ENCODE results near the gene KRTAP10-10.
"Not testable (repeated sequence)": the region's sequence is repeated elsewhere in the genome, so short reads cannot be mapped to it uniquely, and the experiment has no call there.

The KRTAP10-10 gene

GRCh38 chr21:44643741-44644310, 6.7 kb downstream of the KRTAP10-10 start:
- TF ChIP-seq CTCF (IDR thresholded peaks at IDR 0.05; ENCODE audit: low read depth, low read length, missing control alignments), result no peak
- DNase-seq (ENCODE audit: low read depth), result no peak
- no peak overlapping the region for H3K4me3 ChIP-seq (ENCODE audit: low read depth, low read length)

GRCh38 chr21:44644878-44645277, 7.7 kb downstream of the KRTAP10-10 start:
- TF ChIP-seq CTCF (IDR thresholded peaks at IDR 0.05; ENCODE audit: low read depth, low read length, missing control alignments), result no peak
- DNase-seq (ENCODE audit: low read depth), result no peak
- H3K4me3 ChIP-seq (ENCODE audit: low read depth, low read length), result no peak overlapping the region

DNA sequence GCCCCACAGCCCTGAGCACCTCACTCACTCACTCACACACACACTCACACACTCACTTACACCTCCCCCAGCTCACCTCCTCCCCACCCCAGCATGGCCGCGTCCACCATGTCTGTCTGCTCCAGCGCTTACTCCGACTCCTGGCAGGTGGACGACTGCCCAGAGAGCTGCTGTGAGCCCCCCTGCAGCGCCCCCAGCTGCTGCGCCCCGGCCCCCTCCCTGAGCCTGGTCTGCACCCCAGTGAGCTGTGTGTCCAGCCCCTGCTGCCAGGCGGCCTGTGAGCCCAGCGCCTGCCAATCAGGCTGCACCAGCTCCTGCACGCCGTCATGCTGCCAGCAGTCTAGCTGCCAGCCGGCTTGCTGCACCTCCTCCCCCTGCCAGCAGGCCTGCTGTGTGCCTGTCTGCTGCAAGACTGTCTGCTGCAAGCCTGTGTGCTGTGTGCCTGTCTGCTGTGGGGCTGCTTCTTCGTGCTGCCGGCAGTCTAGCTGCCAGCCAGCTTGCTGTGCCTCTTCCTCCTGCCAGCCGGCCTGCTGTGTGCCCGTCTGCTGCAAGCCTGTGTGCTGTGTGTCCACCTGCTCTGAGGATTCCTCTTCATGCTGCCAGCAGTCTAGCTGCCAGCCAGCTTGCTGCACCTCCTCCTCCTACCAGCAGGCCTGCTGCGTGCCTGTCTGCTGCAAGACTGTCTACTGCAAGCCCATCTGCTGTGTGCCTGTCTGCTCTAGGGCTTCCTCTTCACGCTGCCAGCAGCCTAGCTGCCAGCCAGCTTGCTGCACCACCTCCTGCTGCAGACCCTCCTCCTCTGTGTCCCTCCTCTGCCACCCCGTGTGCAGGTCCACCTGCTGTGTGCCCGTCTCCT, 9.4 kb downstream of the KRTAP10-10 start, which contains the start of gene KRTAP10-11:
KRTAP10-11 (plus strand) TSS at position 49 of the 856 bp plus-strand sequence; CDS start at position 94, 45 bp downstream.
- not testable (repeated sequence) for H3K4me3 ChIP-seq (ENCODE audit: low read depth, low read length); DNase-seq (ENCODE audit: low read depth)

DNA sequence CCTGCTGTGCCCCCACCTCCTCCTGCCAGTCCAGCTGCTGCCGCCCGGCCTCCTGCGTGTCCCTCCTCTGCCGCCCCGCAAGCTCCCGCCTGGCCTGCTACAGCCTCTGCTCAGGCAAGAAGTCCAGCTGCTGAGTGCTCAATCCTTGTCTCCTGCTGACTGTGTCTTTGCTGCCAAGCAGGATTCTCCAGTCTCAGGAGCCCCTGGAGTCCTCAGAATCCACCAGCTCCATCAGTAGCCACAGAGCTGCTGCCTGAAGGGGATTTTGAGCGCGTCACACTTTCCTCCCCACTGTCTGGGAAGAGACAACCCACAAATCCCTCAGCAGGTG, 10.0 kb downstream of the KRTAP10-10 start:
- no peak overlapping the region for H3K4me3 ChIP-seq (ENCODE audit: low read depth, low read length)
- DNase-seq (ENCODE audit: low read depth), result no peak
- no peak for TF ChIP-seq CTCF (IDR thresholded peaks at IDR 0.05; ENCODE audit: low read depth, low read length, missing control alignments)

DNA sequence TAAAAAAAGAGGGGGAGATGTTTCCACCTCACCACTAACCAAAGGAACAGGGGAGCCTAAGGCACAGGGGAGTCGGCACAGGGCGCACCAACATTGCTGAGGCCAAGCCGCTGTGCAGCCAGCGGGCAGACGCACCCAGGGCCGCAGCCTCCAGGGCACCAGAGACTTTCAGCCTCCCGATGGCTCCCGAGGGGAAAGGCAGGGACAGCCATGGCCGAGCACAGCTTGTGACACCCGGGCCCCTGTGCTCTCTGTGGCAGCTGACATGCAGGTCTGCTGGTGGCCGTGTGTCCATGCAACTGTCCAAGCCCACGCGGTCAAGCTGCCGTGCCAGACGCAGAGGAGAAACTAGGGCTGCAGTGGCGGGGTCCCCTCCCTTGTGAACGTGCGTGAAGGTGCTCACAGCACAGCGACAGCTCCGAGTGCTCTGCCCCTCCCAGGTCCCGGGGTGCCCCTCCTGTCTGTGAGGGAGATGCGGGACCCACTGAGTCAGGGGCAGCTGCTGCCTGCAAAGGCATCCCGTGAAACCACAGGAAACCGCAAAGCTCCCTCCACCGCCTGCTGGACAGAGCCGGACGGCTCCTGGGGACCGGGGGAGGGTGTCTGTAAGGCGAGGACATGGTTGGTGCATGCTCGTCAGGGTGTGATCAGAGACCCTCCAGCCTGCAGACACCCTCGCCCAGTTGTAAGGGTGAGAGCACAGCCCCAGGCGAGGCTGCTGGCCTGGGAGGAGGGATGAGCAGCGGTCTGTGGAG, 11.6 kb downstream of the KRTAP10-10 start:
- no peak overlapping the region for H3K4me3 ChIP-seq (ENCODE audit: low read depth, low read length)
- no peak for DNase-seq (ENCODE audit: low read depth)
- no peak for TF ChIP-seq CTCF (IDR thresholded peaks at IDR 0.05; ENCODE audit: low read depth, low read length, missing control alignments)

DNA sequence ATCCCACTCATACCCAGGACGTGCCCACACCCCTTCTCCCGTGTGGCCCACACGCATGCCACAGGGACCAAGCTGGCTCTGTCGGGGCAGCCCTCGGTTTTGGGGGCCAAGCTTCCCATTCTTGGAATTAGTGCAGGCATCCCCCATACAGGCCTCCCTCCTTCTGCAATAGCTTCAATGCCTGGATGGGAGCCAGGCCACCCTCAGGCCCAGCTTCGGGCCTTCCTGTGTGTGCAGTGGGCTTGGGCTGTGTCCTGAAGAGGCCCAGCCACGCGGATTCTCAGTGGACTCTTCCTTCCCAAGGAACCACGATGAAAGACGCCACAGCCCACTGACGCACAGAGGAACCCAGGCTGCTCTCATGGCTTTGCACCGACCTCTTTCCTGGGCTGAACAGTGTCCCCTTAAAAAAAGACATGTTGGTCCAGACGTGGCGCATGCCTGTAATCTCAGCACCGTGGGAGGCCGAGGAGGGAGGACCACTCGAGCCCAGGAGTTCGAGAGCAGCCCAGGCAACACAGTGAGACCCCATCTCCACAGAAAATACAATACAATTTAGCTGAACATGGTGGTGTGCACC, 12.5 kb downstream of the KRTAP10-10 start:
- DNase-seq (ENCODE audit: low read depth), result no peak
- no peak overlapping the region for H3K4me3 ChIP-seq (ENCODE audit: low read depth, low read length)
- TF ChIP-seq CTCF (IDR thresholded peaks at IDR 0.05; ENCODE audit: low read depth, low read length, missing control alignments), result no peak
